GM19324 (cell line): ENCODE measurements around the gene PARD3B.

Experiments
- ATAC-seq: cut with Tn5 transposase; IDR thresholded peaks from one replicate; pipeline ENCODE4 v1.9.1; 2021; ENCODE audit warnings: mild to moderate bottlenecking, moderate library complexity; ENCODE audit not compliant: unreplicated experiment, low FRiP score

Gene PARD3B

GRCh38 chr2:205409411-205409810 is 864.1 kb downstream of the PARD3B start:
- no peak for ATAC-seq

GRCh38 chr2:205411558-205411957 is 866.3 kb downstream of the PARD3B start:
- no peak for ATAC-seq

- ATAC-seq: no peak
Measured at GRCh38 chr2:205424326-205424725, 879.1 kb downstream of the PARD3B start.

GRCh38 chr2:205425102-205425501 is 879.8 kb downstream of the PARD3B start:
- no peak for ATAC-seq

GRCh38 chr2:205427112-205427511 is 881.8 kb downstream of the PARD3B start:
- ATAC-seq: no peak

GRCh38 chr2:205428811-205429210 is 883.5 kb downstream of the PARD3B start:
- no peak for ATAC-seq

- no peak for ATAC-seq
Measured at GRCh38 chr2:205435970-205436369, 890.7 kb downstream of the PARD3B start.

- ATAC-seq: no peak
Measured at GRCh38 chr2:205438241-205438640, 893.0 kb downstream of the PARD3B start.

GRCh38 chr2:205439621-205440020 is 894.3 kb downstream of the PARD3B start:
- no peak for ATAC-seq

- ATAC-seq: no peak
Measured at GRCh38 chr2:205441524-205441923, 896.2 kb downstream of the PARD3B start.

GRCh38 chr2:205448189-205448588 is 902.9 kb downstream of the PARD3B start:
- no peak for ATAC-seq

GRCh38 chr2:205451901-205452512 is 906.7 kb downstream of the PARD3B start:
- ATAC-seq: no peak

GRCh38 chr2:205453202-205453601 is 907.9 kb downstream of the PARD3B start:
- no peak for ATAC-seq

- no peak for ATAC-seq
Measured at GRCh38 chr2:205456682-205457081, 911.4 kb downstream of the PARD3B start.

- no peak for ATAC-seq
Measured at GRCh38 chr2:205460217-205460616, 914.9 kb downstream of the PARD3B start.

GRCh38 chr2:205461169-205461568 is 915.9 kb downstream of the PARD3B start:
- no peak for ATAC-seq

GRCh38 chr2:205461678-205462665 is 916.7 kb downstream of the PARD3B start:
- ATAC-seq: no peak

- ATAC-seq: no peak
Measured at GRCh38 chr2:205462681-205463345, 917.5 kb downstream of the PARD3B start.

- no peak for ATAC-seq
Measured at GRCh38 chr2:205463466-205464025, 918.3 kb downstream of the PARD3B start.

GRCh38 chr2:205464681-205465080 is 919.4 kb downstream of the PARD3B start:
- no peak for ATAC-seq

GRCh38 chr2:205465791-205466190 is 920.5 kb downstream of the PARD3B start:
- no peak for ATAC-seq
